H9 (cell line): Measurements from ENCODE around the gene MBP. TPM values are rescaled to one million over a fixed set of nuclear protein-coding genes. Genes with fewer than 3 reads are reported as not detected.

ENCODE experiments used
- DNase-seq: peaks from one replicate; pipeline ENCODE4 v3.0.0-alpha.2; 2017
- H2AFZ ChIP-seq: one replicate; pipeline ENCODE4 v1.6.1; 2013; ENCODE audit warnings: mild to moderate bottlenecking, low read length, control low read depth, moderate library complexity
- H2AK5ac ChIP-seq: 2 replicates; pipeline ENCODE4 v1.6.1; 2013; ENCODE audit warnings: low read length, control low read depth, mixed read lengths; ENCODE audit not compliant: insufficient read length
- H2BK120ac ChIP-seq: one replicate; pipeline ENCODE4 v1.6.1; 2013; ENCODE audit warnings: low read depth, mild to moderate bottlenecking, low read length, control low read depth, inconsistent platforms; ENCODE audit not compliant: poor library complexity, severe bottlenecking
- H2BK12ac ChIP-seq: 2 replicates; pipeline ENCODE4 v1.6.1; 2013; ENCODE audit warnings: low read length, control low read depth, mixed read lengths, low read depth; ENCODE audit not compliant: insufficient read length
- H2BK15ac ChIP-seq: 2 replicates; pipeline ENCODE4 v1.6.1; 2013; ENCODE audit warnings: low read depth, low read length, control low read depth
- H2BK20ac ChIP-seq: one replicate; pipeline ENCODE4 v1.6.1; 2013; ENCODE audit warnings: low read depth, mild to moderate bottlenecking, low read length, control low read depth, inconsistent platforms; ENCODE audit not compliant: poor library complexity, severe bottlenecking
- H2BK5ac ChIP-seq: 2 replicates; pipeline ENCODE4 v1.6.1; 2013; ENCODE audit warnings: low read length, control low read depth, mixed read lengths; ENCODE audit not compliant: insufficient read length
- H3K14ac ChIP-seq: 2 replicates; pipeline ENCODE4 v1.6.1; 2013; ENCODE audit warnings: low read length, control low read depth; ENCODE audit not compliant: insufficient read depth
- H3K18ac ChIP-seq: 2 replicates; pipeline ENCODE4 v1.6.1; 2013; ENCODE audit warnings: low read depth, mild to moderate bottlenecking, mixed read lengths, low read length, control low read depth; ENCODE audit not compliant: insufficient read length
- H3K23ac ChIP-seq: 2 replicates; pipeline ENCODE4 v1.6.1; 2013; ENCODE audit warnings: low read length, control low read depth, mixed read lengths, low read depth; ENCODE audit not compliant: insufficient read length
- H3K23me2 ChIP-seq: 2 replicates; pipeline ENCODE4 v1.6.1; 2013; ENCODE audit warnings: low read depth, mild to moderate bottlenecking, mixed read lengths, low read length, control low read depth; ENCODE audit not compliant: insufficient read length, poor library complexity, severe bottlenecking
- H3K27ac ChIP-seq: 2 replicates; pipeline ENCODE4 v1.5.1; 2013; ENCODE audit warnings: low read length, control low read depth, mixed read lengths, low read depth; ENCODE audit not compliant: insufficient read length
- H3K27me3 ChIP-seq: 2 replicates; pipeline ENCODE4 v1.6.1; 2013; ENCODE audit warnings: low read length, control low read depth, inconsistent platforms; ENCODE audit not compliant: insufficient read depth
- H3K4ac ChIP-seq: 2 replicates; pipeline ENCODE4 v1.6.1; 2013; ENCODE audit warnings: low read depth, mild to moderate bottlenecking, control low read depth, inconsistent platforms, low read length, moderate library complexity
- H3K4me1 ChIP-seq: 2 replicates; pipeline ENCODE4 v1.6.1; 2013; ENCODE audit warnings: low read length, control low read depth, inconsistent platforms; ENCODE audit not compliant: insufficient read depth
- H3K4me2 ChIP-seq: 2 replicates; pipeline ENCODE4 v1.6.1; 2013; ENCODE audit warnings: low read length, control low read depth, mixed read lengths; ENCODE audit not compliant: insufficient read length, insufficient read depth
- H3K56ac ChIP-seq: 2 replicates; pipeline ENCODE4 v1.6.1; 2013; ENCODE audit warnings: low read depth, mild to moderate bottlenecking, mixed read lengths, low read length, control low read depth; ENCODE audit not compliant: insufficient read length
- H3K79me1 ChIP-seq: 2 replicates; pipeline ENCODE4 v1.6.1; 2013; ENCODE audit warnings: low read depth, mild to moderate bottlenecking, moderate library complexity, low read length, control low read depth, inconsistent platforms; ENCODE audit not compliant: insufficient read depth, poor library complexity, severe bottlenecking
- H3K79me2 ChIP-seq: 2 replicates; pipeline ENCODE4 v1.6.1; 2013; ENCODE audit warnings: low read length, control low read depth, inconsistent platforms; ENCODE audit not compliant: insufficient read depth
- H3K9ac ChIP-seq: 2 replicates; pipeline ENCODE4 v1.6.1; 2013; ENCODE audit warnings: low read length, control low read depth, mixed read lengths; ENCODE audit not compliant: insufficient read length; ENCODE audit errors: extremely low read depth
- H3K9me3 ChIP-seq: one replicate; pipeline ENCODE4 v1.6.1; 2013; ENCODE audit warnings: low read depth, low read length, inconsistent platforms; ENCODE audit not compliant: control insufficient read depth
- H3T11ph ChIP-seq: one replicate; pipeline ENCODE4 v1.6.1; 2013; ENCODE audit warnings: mild to moderate bottlenecking, low read length, control low read depth, inconsistent platforms
- H4K20me1 ChIP-seq: one replicate; pipeline ENCODE4 v1.6.1; 2013; ENCODE audit not compliant: control insufficient read depth, insufficient read length, insufficient read depth
- H4K5ac ChIP-seq: 2 replicates; pipeline ENCODE4 v1.6.1; 2013; ENCODE audit warnings: low read depth, mild to moderate bottlenecking, mixed read lengths, low read length, control low read depth; ENCODE audit not compliant: insufficient read length
- H4K8ac ChIP-seq: replicated peaks from 2 replicates; pipeline ENCODE4 v1.6.1; 2013; ENCODE audit warnings: low read length, control low read depth, mixed read lengths, low read depth; ENCODE audit not compliant: insufficient read length
- H4K91ac ChIP-seq: 2 replicates; pipeline ENCODE4 v1.6.1; 2013; ENCODE audit warnings: low read depth, mild to moderate bottlenecking, moderate library complexity, mixed read lengths, low read length, control low read depth; ENCODE audit not compliant: insufficient read length
- H3K27ac Mint-ChIP-seq, 3 experiments: 2 replicates in 2 of 3; 3 replicates in 1 of 3; pipeline ENCODE4 v1.8.0; 2020 to 2021; ENCODE audit warnings: mixed read lengths in 3 of 3, mild to moderate bottlenecking in 1 of 3, moderate library complexity in 1 of 3
- H3K27me3 Mint-ChIP-seq: 2 replicates; pipeline ENCODE4 v1.8.0; 2021; ENCODE audit warnings: low read depth, mild to moderate bottlenecking, moderate library complexity, mixed read lengths
- H3K36me3 Mint-ChIP-seq, 3 experiments: 2 replicates in 2 of 3; 3 replicates in 1 of 3; pipeline ENCODE4 v1.8.0; 2020 to 2021; ENCODE audit warnings: low read depth in 3 of 3, mixed read lengths in 3 of 3; ENCODE audit not compliant: insufficient read depth in 1 of 3
- H3K4me1 Mint-ChIP-seq, 2 experiments: 2 replicates each; pipeline ENCODE4 v1.8.0; 2020; ENCODE audit warnings: mixed read lengths in 2 of 2
- H3K4me3 Mint-ChIP-seq, 2 experiments: 2 replicates in 1 of 2; 3 replicates in 1 of 2; pipeline ENCODE4 v1.8.0; 2020 to 2021; ENCODE audit warnings: mild to moderate bottlenecking in 2 of 2, mixed read lengths in 2 of 2, moderate library complexity in 1 of 2
- H3K9me3 Mint-ChIP-seq, 2 experiments: 2 replicates in 1 of 2; 3 replicates in 1 of 2; pipeline ENCODE4 v1.8.0; 2020; ENCODE audit warnings: mild to moderate bottlenecking in 2 of 2, mixed read lengths in 2 of 2, moderate library complexity in 1 of 2
- CTCF ChIP-seq: fragments of 200-600 bp; sonication (generic); conservative IDR thresholded peaks from 3 replicates; pipeline ENCODE4 v1.8.0; 2021; ENCODE audit warnings: antibody characterized with exemption, mild to moderate bottlenecking
- WGBS: extraction: QIAGEN DNeasy Blood & Tissue Kit; methylation state at CpG from one replicate; pipeline ENCODE4 v1.1.7; 2013; ENCODE audit warnings: missing lambda C conversion rate, low lambda C conversion rate, mixed read lengths; ENCODE audit not compliant: insufficient read length; ENCODE audit errors: extremely low coverage; 5-methylcytosine and 5-hydroxymethylcytosine counted together
- total RNA-seq: library from RNA; stranded (reverse); gene quantifications from 2 replicates; pipeline ENCODE4 v1.2.1, GENCODE V29; 2021

The MBP gene
- total RNA-seq, 1 experiment from 2014 or later = 8.6 TPM

GRCh38 chr18:77143196-77143595 is 10.6 kb upstream of the MBP start:
- Mint-ChIP-seq H3K4me3 (no peak overlapping the region), H3K4me1 (no peaks in the 10 kb centered on the region), H3K9me3 (peaks cover 34 to 36% of the 10 kb centered on the region in 2 experiments), H3K36me3 (peaks cover 21 to 32% (median 24%) of the 10 kb centered on the region in 3 experiments), H3K27me3 (peaks cover 5% of the 10 kb centered on the region), H3K27ac (no peak overlapping the region)
- Histone ChIP-seq H2BK12ac (no peak overlapping the region), H3K18ac (no peak overlapping the region), H2AK5ac (no peak overlapping the region), H2AFZ (no peak overlapping the region), H3K9ac (no peak overlapping the region), H2BK15ac (no peak overlapping the region), H2BK120ac (no peak overlapping the region), H4K8ac (no peak overlapping the region), H3K14ac (no peak overlapping the region), H3K4ac (no peak overlapping the region), H3K56ac (no peak overlapping the region), H3K27me3 (no peaks in the 10 kb centered on the region), H3T11ph (no peak overlapping the region), H4K91ac (no peak overlapping the region), H3K79me1 (no peaks in the 10 kb centered on the region), H3K9me3 (peaks cover 10% of the 10 kb centered on the region), H4K20me1 (no peaks in the 10 kb centered on the region), H2BK20ac (no peak overlapping the region), H3K23ac (no peak overlapping the region), H3K79me2 (no peaks in the 10 kb centered on the region), H3K4me1 (no peaks in the 10 kb centered on the region), H4K5ac (no peak overlapping the region), H3K4me2 (no peak overlapping the region), H2BK5ac (no peak overlapping the region), H3K27ac (no peak overlapping the region), H3K23me2 (no peaks in the 10 kb centered on the region)
- no peak for TF ChIP-seq CTCF
- no peak for DNase-seq
- no CpG with 5 or more reads among the region's 2 CpGs for WGBS
